Gastrocnemius medialis (tissue), 4 donors: ENCODE measurements around the gene RPUSD1.

Source experiments
- CTCF ChIP-seq, 5 experiments: fragments of 450-650 bp in 3 of 5; fragments of 200-600 bp in 2 of 5; sonication (generic) in 2 of 5; IDR thresholded peaks in 4 of 5; conservative IDR thresholded peaks in 1 of 5; 1 replicate in 4 of 5; 2 replicates in 1 of 5; pipeline ENCODE4 v1.5.1; 2016 to 2019; ENCODE audit warnings: antibody characterized with exemption in 5 of 5, mild to moderate bottlenecking in 3 of 5, moderate library complexity in 3 of 5
- POLR2A ChIP-seq, 2 donors: fragments of 450-650 bp; IDR thresholded peaks; one replicate each; pipeline ENCODE4 v1.6.1; 2017; ENCODE audit warnings: antibody characterized with exemption in 2 of 2, mild to moderate bottlenecking in 2 of 2, moderate library complexity in 2 of 2

DNA sequence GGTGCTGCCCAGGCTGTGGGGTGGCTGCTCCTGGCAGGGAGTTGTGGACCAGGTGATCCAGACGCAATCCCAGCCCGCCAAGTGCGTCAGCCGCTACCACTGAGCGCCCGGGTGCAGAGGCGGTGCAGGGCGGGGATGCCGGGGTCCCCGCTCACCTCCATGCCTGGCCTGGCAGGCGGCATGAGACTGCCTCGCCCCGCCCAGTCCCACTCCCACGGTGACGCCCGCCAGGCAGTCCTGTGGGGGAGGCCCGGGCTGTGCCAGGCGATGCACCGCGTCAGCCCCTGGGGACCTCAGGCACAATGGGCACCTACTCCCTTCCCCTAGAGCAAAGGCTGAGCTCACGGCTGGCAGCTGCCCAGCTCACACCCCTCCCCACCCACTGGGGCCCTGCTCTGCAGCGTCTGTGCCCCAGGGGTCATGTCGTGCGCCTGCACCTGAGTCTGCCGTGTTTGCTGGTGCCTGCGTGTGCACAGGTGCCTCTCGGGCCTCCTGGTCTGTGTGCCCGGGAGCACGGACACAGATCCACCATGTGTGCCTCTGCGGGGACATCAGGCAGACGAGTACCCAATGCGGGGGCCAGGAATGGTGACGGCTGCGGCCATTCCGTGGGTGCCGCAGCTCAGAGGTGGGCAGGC lies 5.3 kb downstream of the RPUSD1 start:
- no peak for TF ChIP-seq CTCF (IDR thresholded peaks at IDR 0.05 in 4 of 5, conservative IDR thresholded peaks at IDR 0.05 in 1 of 5)
- no peak for TF ChIP-seq POLR2A (IDR thresholded peaks at IDR 0.05)
